Neuronal stem cell (in vitro differentiated cells): ENCODE measurements around the gene SPAG5.

Experiments
- DNase-seq: peaks from one replicate; pipeline ENCODE4 v3.0.0-alpha.2; 2013; ENCODE audit warnings: low spot score
- H2AFZ ChIP-seq: one replicate; pipeline ENCODE4 v1.6.1; 2013; ENCODE audit warnings: mild to moderate bottlenecking, low read length, inconsistent platforms
- H2AK5ac ChIP-seq: 2 replicates; pipeline ENCODE4 v1.6.1; 2013; ENCODE audit warnings: low read depth, mild to moderate bottlenecking, inconsistent platforms, low read length, moderate library complexity, mixed read lengths
- H2BK120ac ChIP-seq: 2 replicates; pipeline ENCODE4 v1.6.1; 2013; ENCODE audit warnings: low read depth, mild to moderate bottlenecking, inconsistent platforms, low read length, moderate library complexity, mixed read lengths
- H2BK12ac ChIP-seq: one replicate; pipeline ENCODE4 v1.6.1; 2013; ENCODE audit warnings: low read length, inconsistent platforms
- H2BK15ac ChIP-seq: 2 replicates; pipeline ENCODE4 v1.6.1; 2013; ENCODE audit warnings: mild to moderate bottlenecking, low read length, inconsistent platforms, mixed read lengths
- H2BK5ac ChIP-seq: one replicate; pipeline ENCODE4 v1.6.1; 2013; ENCODE audit warnings: inconsistent platforms, mild to moderate bottlenecking, low read length, moderate library complexity
- H3K14ac ChIP-seq: one replicate; pipeline ENCODE4 v1.6.1; 2013; ENCODE audit warnings: low read length, inconsistent platforms
- H3K18ac ChIP-seq: 2 replicates; pipeline ENCODE4 v1.6.1; 2013; ENCODE audit warnings: low read length, inconsistent platforms
- H3K23ac ChIP-seq: 2 replicates; pipeline ENCODE4 v1.6.1; 2013; ENCODE audit warnings: low read depth, mild to moderate bottlenecking, mixed read lengths, low read length, inconsistent platforms; ENCODE audit not compliant: poor library complexity
- H3K27ac ChIP-seq: replicated peaks from 3 replicates; pipeline ENCODE4 v1.5.1; 2013; ENCODE audit warnings: low read length, inconsistent platforms
- H3K27me3 ChIP-seq, 3 experiments: 2 replicates each; pipeline ENCODE4 v1.6.1; 2013; ENCODE audit warnings: low read length in 3 of 3, mild to moderate bottlenecking in 2 of 3, inconsistent platforms in 1 of 3, low read depth in 1 of 3, mixed read lengths in 1 of 3, moderate library complexity in 1 of 3; ENCODE audit not compliant: control insufficient read depth in 3 of 3, insufficient read depth in 3 of 3
- H3K36me3 ChIP-seq, 2 donors: replicated peaks in 1 of 2; 2 replicates each; pipeline ENCODE4 v1.6.1; 2013; ENCODE audit warnings: low read length in 2 of 2; ENCODE audit not compliant: control insufficient read depth in 2 of 2, insufficient read depth in 2 of 2
- H3K4ac ChIP-seq: 2 replicates; pipeline ENCODE4 v1.6.1; 2013; ENCODE audit warnings: inconsistent platforms, mild to moderate bottlenecking, low read length, moderate library complexity
- H3K4me1 ChIP-seq, 2 donors: 1 replicate in 1 of 2; 2 replicates in 1 of 2; pipeline ENCODE4 v1.6.1; 2013; ENCODE audit warnings: low read length in 2 of 2, low read depth in 1 of 2; ENCODE audit not compliant: control insufficient read depth in 2 of 2, insufficient read depth in 1 of 2
- H3K4me2 ChIP-seq: one replicate; pipeline ENCODE4 v1.6.1; 2013; ENCODE audit warnings: mild to moderate bottlenecking, low read length, inconsistent platforms; ENCODE audit not compliant: insufficient read depth, poor library complexity, severe bottlenecking
- H3K4me3 ChIP-seq, 2 donors: 2 replicates each; pipeline ENCODE4 v1.5.1; 2013; ENCODE audit warnings: low read length in 2 of 2, mild to moderate bottlenecking in 2 of 2, inconsistent platforms in 1 of 2, moderate library complexity in 1 of 2
- H3K79me1 ChIP-seq: one replicate; pipeline ENCODE4 v1.6.1; 2013; ENCODE audit warnings: low read depth, mild to moderate bottlenecking, inconsistent platforms, low read length, moderate library complexity
- H3K9ac ChIP-seq: one replicate; pipeline ENCODE4 v1.6.1; 2013; ENCODE audit warnings: mild to moderate bottlenecking, low read depth, low read length, inconsistent platforms; ENCODE audit not compliant: poor library complexity
- H3K9me3 ChIP-seq, 2 donors: replicated peaks in 1 of 2; 2 replicates each; pipeline versions ENCODE3 to v1.6.1; 2013; ENCODE audit warnings: low read length in 2 of 2, mild to moderate bottlenecking in 2 of 2, inconsistent platforms in 1 of 2, low read depth in 1 of 2, mixed read lengths in 1 of 2, moderate library complexity in 1 of 2; ENCODE audit not compliant: control insufficient read depth in 2 of 2, insufficient read depth in 1 of 2
- H4K8ac ChIP-seq: one replicate; pipeline ENCODE4 v1.6.1; 2013; ENCODE audit warnings: low read depth, mild to moderate bottlenecking, inconsistent platforms, low read length, moderate library complexity
- H4K91ac ChIP-seq: one replicate; pipeline ENCODE4 v1.6.1; 2013; ENCODE audit warnings: low read length, low read depth, mild to moderate bottlenecking, inconsistent platforms; ENCODE audit not compliant: poor library complexity
- WGBS, 2 donors: extraction: QIAGEN DNeasy Blood & Tissue Kit; methylation state at CpG; one replicate each; pipeline ENCODE4 v1.1.7; 2013; ENCODE audit warnings: missing lambda C conversion rate in 2 of 2, mixed read lengths in 1 of 2; ENCODE audit not compliant: insufficient read length in 2 of 2, insufficient replicate concordance in 1 of 2; ENCODE audit errors: extremely low coverage in 2 of 2; 5-methylcytosine and 5-hydroxymethylcytosine counted together

The SPAG5 gene

DNA sequence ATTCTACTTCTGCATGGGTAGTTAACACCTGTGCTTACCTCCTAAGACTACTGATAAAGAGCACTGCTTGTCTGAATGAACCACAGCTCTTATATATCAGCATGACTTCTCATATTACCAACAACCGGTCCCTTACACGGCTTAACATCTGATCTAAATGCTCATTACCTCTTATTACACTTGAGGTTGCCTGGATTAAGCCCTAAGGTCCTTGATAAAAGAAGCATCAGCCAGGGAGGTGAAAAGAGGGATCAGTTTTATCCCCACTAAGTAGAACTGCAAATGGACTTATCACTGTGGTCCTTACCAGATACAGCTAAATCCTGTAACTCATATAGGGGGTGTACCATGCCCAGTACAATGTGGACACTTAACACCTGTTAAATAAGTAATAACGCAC is 23.4 kb upstream of the SPAG5 start:
- Histone ChIP-seq H2BK5ac (no peak overlapping the region), H3K23ac (no peak overlapping the region), H3K36me3 (peaks cover 48 to 96% of the 10 kb centered on the region in 2 donors)

DNA sequence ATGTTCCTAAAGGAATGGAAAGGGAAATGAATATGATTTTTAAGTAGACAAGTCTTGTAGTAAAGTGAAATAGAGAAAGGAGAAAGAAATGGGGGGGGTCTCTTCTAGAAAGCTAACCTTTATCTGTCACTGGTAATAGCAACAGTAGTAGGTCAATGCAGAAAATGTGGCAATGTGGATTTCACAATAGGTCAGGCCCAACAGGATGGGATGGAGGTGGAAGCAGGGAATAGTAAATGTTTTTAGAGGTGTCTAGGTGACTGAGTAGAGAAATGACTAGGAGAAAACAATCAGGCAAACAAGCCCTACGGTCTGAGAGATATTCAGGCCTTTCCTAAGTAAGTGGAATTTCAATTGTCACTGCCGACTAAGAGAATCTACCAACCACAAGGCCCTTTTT is 21.2 kb upstream of the SPAG5 start:
- H2BK15ac ChIP-seq: no peak overlapping the region
- H3K23ac ChIP-seq: no peak overlapping the region
- no CpG with 5 or more reads among the region's 2 CpGs for WGBS, 2 donors
- H3K79me1 ChIP-seq: no peaks in the 10 kb centered on the region
- H3K36me3 ChIP-seq: peaks cover 62 to 98% of the 10 kb centered on the region in 2 donors
- H3K4ac ChIP-seq: no peak overlapping the region
- no peak for DNase-seq
- no peak overlapping the region for H4K8ac ChIP-seq
- no peak overlapping the region for H2BK120ac ChIP-seq
- H2BK12ac ChIP-seq: no peak overlapping the region
- H3K9me3 ChIP-seq: no peaks in the 10 kb centered on the region
- no peak overlapping the region for H3K14ac ChIP-seq
- H3K18ac ChIP-seq: no peak overlapping the region
- H4K91ac ChIP-seq: no peak overlapping the region
- no peak overlapping the region for H3K27ac ChIP-seq
- H3K4me2 ChIP-seq: no peak overlapping the region
- H3K4me3 ChIP-seq: no peak overlapping the region
- no peak overlapping the region for H2AK5ac ChIP-seq
- no peaks in the 10 kb centered on the region for H3K4me1 ChIP-seq
- H2BK5ac ChIP-seq: no peak overlapping the region
- H2AFZ ChIP-seq: no peak overlapping the region
- H3K27me3 ChIP-seq: no peaks in the 10 kb centered on the region
- no peak overlapping the region for H3K9ac ChIP-seq

More for the DNA sequence above, 23.4 kb upstream of the SPAG5 start:
- whole genome bisulfite sequencing, 2 donors: no CpG with 5 or more reads among the region's 3 CpGs
- no peaks in the 10 kb centered on the region for H3K27me3 ChIP-seq
- H2AFZ ChIP-seq: no peak overlapping the region
- no peak overlapping the region for H3K4me2 ChIP-seq
- no peaks in the 10 kb centered on the region for H3K9me3 ChIP-seq
- H3K9ac ChIP-seq: no peak overlapping the region
- no peak overlapping the region for H3K27ac ChIP-seq
- no peak overlapping the region for H3K18ac ChIP-seq
- DNase-seq: no peak
- H4K91ac ChIP-seq: no peak overlapping the region
- H2AK5ac ChIP-seq: no peak overlapping the region
- no peak overlapping the region for H3K14ac ChIP-seq
- H2BK12ac ChIP-seq: no peak overlapping the region
- H2BK15ac ChIP-seq: no peak overlapping the region
- H3K4me1 ChIP-seq: no peaks in the 10 kb centered on the region
- no peak overlapping the region for H3K4ac ChIP-seq
- H2BK120ac ChIP-seq: no peak overlapping the region
- no peak overlapping the region for H4K8ac ChIP-seq
- H3K4me3 ChIP-seq: no peak overlapping the region
- peaks cover 1% of the 10 kb centered on the region for H3K79me1 ChIP-seq

DNA sequence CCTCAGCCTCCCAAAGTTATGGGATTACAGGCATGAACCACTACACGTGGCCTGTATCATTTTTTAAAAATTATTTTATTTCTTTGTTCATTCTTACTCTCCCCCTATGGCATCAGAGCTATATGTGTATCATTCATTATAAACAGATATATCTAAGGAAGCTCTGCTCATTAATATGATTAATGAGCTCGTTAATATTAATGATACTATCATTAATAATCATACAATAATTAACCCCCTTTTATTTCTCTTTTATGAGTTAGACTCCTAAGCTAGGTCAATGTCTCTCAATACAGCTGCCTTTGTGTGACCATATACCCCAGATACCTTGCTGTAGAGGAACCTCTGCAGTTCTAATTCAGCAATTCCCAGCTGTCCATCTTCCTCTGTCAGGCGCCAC is 19.6 kb upstream of the SPAG5 start:
- no peak overlapping the region for H2BK120ac ChIP-seq
- H3K27me3 ChIP-seq: no peaks in the 10 kb centered on the region
- no peak overlapping the region for H3K4me3 ChIP-seq
- no peak overlapping the region for H3K4me2 ChIP-seq
- H2BK15ac ChIP-seq: no peak overlapping the region
- no peak overlapping the region for H3K18ac ChIP-seq
- H4K91ac ChIP-seq: no peak overlapping the region
- WGBS, 2 donors: no CpG with 5 or more reads among the region's 3 CpGs
- no peak overlapping the region for H2BK12ac ChIP-seq
- no peaks in the 10 kb centered on the region for H3K4me1 ChIP-seq
- H2AK5ac ChIP-seq: no peak overlapping the region
- H3K27ac ChIP-seq: no peak overlapping the region
- H4K8ac ChIP-seq: no peak overlapping the region
- H2AFZ ChIP-seq: no peak overlapping the region
- H2BK5ac ChIP-seq: no peak overlapping the region
- H3K4ac ChIP-seq: no peak overlapping the region
- no peaks in the 10 kb centered on the region for H3K79me1 ChIP-seq
- no peaks in the 10 kb centered on the region for H3K9me3 ChIP-seq
- DNase-seq: no peak
- no peak overlapping the region for H3K9ac ChIP-seq
- no peak overlapping the region for H3K14ac ChIP-seq
- H3K23ac ChIP-seq: no peak overlapping the region
- peaks cover 65 to 98% of the 10 kb centered on the region in 2 donors for H3K36me3 ChIP-seq

DNA sequence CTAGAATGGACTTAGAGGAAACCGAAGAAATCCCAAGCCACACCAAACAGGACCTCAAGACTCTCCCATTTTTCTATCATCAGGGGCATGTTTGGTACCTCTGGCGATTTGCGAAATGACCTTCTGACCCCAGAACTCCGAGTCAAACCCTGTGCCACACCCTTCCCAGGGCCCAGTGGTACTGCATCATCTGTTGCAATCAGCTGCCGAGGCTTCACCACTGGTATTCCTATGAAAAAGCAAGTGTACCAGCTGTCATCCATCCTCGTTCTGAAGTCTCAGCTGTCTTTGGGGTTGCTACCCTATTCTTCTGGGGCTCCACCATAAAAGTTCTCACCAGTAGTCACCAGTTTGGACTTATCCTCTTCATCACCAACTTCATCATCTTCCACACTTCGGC is 17.5 kb upstream of the SPAG5 start:
- Histone ChIP-seq H3K4me2 (no peak overlapping the region), H3K4me3 (no peak overlapping the region), H3K9me3 (no peaks in the 10 kb centered on the region), H3K14ac (no peak overlapping the region), H3K4me1 (peaks cover 2 to 5% of the 10 kb centered on the region in 2 donors), H3K27me3 (no peaks in the 10 kb centered on the region), H4K8ac (no peak overlapping the region), H4K91ac (no peak overlapping the region), H2BK12ac (no peak overlapping the region), H2BK120ac (no peak overlapping the region), H3K27ac (no peak overlapping the region), H3K79me1 (no peaks in the 10 kb centered on the region), H2BK5ac (no peak overlapping the region), H3K18ac (no peak overlapping the region), H2AK5ac (no peak overlapping the region), H3K4ac (no peak overlapping the region), H2AFZ (no peak overlapping the region), H3K36me3 (peaks cover 65 to 99% of the 10 kb centered on the region in 2 donors), H2BK15ac (no peak overlapping the region), H3K23ac (no peak overlapping the region), H3K9ac (no peak overlapping the region)
- WGBS, 2 donors: no CpG with 5 or more reads among the region's 7 CpGs
- no peak for DNase-seq
